Right lobe of liver (tissue), 6 donors: ENCODE data around the gene IL18RAP. TPM values are rescaled to one million over a fixed set of nuclear protein-coding genes. Genes with fewer than 3 reads are reported as not detected.

Experiments
- ATAC-seq, 4 donors: fragments of 200-7000 bp; cut with Tn5 transposase; one replicate each; pipeline ENCODE4 v1.9.1; 2020; ENCODE audit warnings: mild to moderate bottlenecking in 4 of 4, moderate library complexity in 4 of 4
- DNase-seq, 3 donors: peaks; one replicate each; pipeline ENCODE4 v3.0.0-alpha.2; 2020
- H3K27ac ChIP-seq, 3 donors: fragments of 200-600 bp; one replicate each; pipeline ENCODE4 v1.8.0; 2022
- H3K27me3 ChIP-seq, 2 donors: fragments of 200-600 bp; one replicate each; pipeline ENCODE4 v1.8.0; 2022
- H3K36me3 ChIP-seq, 4 donors: fragments of 200-600 bp; sonication (generic) in 1 of 4; one replicate each; pipeline versions ENCODE4 v1.5.1 to v1.8.0; 2017 to 2022; ENCODE audit warnings: control low read depth in 1 of 4
- H3K4me1 ChIP-seq, 4 donors: fragments of 200-600 bp; sonication (generic) in 1 of 4; one replicate each; pipeline versions ENCODE4 v1.5.1 to v1.8.0; 2017 to 2022; ENCODE audit warnings: control low read depth in 1 of 4
- H3K4me3 ChIP-seq, 3 donors: fragments of 200-600 bp; one replicate each; pipeline ENCODE4 v1.8.0; 2022
- H3K9me3 ChIP-seq, 4 donors: fragments of 200-600 bp; sonication (generic) in 1 of 4; one replicate each; pipeline versions ENCODE4 v1.5.1 to v1.8.0; 2017 to 2022; ENCODE audit warnings: control low read depth in 1 of 4
- CTCF ChIP-seq, 4 donors: fragments of 200-600 bp in 3 of 4; fragments of 450-650 bp in 1 of 4; IDR thresholded peaks; one replicate each; pipeline versions ENCODE4 v1.5.1 to v1.8.0; 2016 to 2022; ENCODE audit warnings: antibody characterized with exemption in 4 of 4, mild to moderate bottlenecking in 2 of 4
- POLR2A ChIP-seq: fragments of 450-650 bp; IDR thresholded peaks from one replicate; pipeline ENCODE4 v1.6.1; 2017; ENCODE audit warnings: antibody characterized with exemption, mild to moderate bottlenecking
- WGBS: methylation state at CpG from one replicate; pipeline ENCODE4 v1.1.6; 2018; ENCODE audit warnings: low coverage, low lambda C conversion rate; ENCODE audit not compliant: insufficient coverage; ENCODE audit errors: missing lambda C conversion rate; 5-methylcytosine and 5-hydroxymethylcytosine counted together
- intact Hi-C, 2 donors: fragments of 100-400 bp; cut with DNase I; formaldehyde crosslinking; loops; one replicate each; pipeline versions ENCODE4 v1.11.2 to v1.14.1; 2022
- total RNA-seq, 6 experiments: library from RNA; depleted of rRNA in 2 of 6; stranded (reverse); fragments of >200 nt in 2 of 6; fragmentation: NEBNext Ultra II Directional in 3 of 6; extraction: Animal tissue kit (Norgen Biotek cat#: 25700) in 3 of 6; gene quantifications; one replicate each; pipeline versions ENCODE4 v1.1.0 to v1.2.4, GENCODE V29; 2016 to 2023
- donor health status: DM: no; HTN: yes; CAD: no.
- donor health status: DM: no; HTN: no; CAD: no.
- donor health status: DM: no; HTN: no; CAD: no.
- donor health status: DM: no; HTN: yes; CAD: no.
- donor health status: DM: no; HTN: yes; CAD: no.

Gene IL18RAP
- total RNA-seq, 6 experiments from 2014 or later = 0.22 to 2.7 (median 0.67) TPM

DNA sequence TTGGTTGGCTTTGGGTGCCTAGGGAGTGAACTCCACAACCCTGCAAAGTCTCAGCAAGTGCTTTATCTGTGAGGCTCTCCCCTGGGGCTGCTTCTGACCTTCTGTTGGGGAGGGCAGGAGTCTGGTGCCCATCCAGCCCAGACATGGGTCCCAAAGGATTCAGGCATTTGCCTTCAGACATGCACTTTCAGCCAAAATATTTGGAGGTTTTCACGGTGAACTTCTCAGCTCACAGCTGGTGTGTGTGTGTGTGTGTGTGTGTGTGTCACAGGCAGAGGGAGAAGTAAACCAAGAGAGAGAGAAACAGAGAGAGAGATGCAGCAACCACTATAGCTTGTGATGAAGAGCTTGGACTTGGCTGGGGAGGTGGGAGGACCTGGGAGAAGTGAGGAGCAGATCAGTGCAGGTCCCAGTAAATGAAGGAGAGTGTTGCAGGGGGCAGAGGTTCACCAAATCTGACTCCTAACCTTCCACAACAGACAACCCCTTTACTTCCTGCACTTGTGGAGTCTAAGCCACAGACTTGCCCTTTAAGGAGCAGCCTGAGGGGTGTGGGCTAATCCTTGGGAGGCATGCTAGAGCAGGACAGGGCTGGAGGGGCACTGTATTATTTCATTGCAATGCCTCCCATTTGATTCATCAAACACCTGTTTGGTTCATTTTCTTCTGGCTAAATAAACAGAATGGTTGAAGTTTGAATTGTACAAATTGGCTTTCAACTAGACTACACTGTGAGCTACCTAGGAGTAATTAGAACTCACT is 64.2 kb downstream of the IL18RAP start:
- Histone ChIP-seq H3K4me1 (no peaks in the 10 kb centered on the region), H3K4me3 (no peak overlapping the region), H3K27ac (no peak overlapping the region), H3K36me3 (no peaks in the 10 kb centered on the region), H3K27me3 (no peaks in the 10 kb centered on the region), H3K9me3 (no peaks in the 10 kb centered on the region)
- DNase-seq (no peak), ATAC-seq (no peak)
- 80% methylated on average over 1 of the region's 1 CpG for WGBS
- no peak for TF ChIP-seq CTCF (IDR thresholded peaks at IDR 0.05)
- TF ChIP-seq POLR2A = no peak
- intact Hi-C loops = loop anchor here in 1 of 2 donors (10.0 kb wide), 1 partner anchor 118 kb away; no protein-coding TSS in a partner anchor

GRCh38 chr2:102487761-102488462 is 65.0 kb downstream of the IL18RAP start:
- Histone ChIP-seq H3K27ac (no peak overlapping the region), H3K27me3 (no peaks in the 10 kb centered on the region), H3K9me3 (no peaks in the 10 kb centered on the region), H3K4me1 (no peaks in the 10 kb centered on the region), H3K36me3 (no peaks in the 10 kb centered on the region), H3K4me3 (no peak overlapping the region)
- intact Hi-C loops = loop anchor here in 1 of 2 donors (10.0 kb wide), 1 partner anchor 117 kb away; no protein-coding TSS in a partner anchor
- no peak for DNase-seq
- TF ChIP-seq POLR2A (no peak), CTCF (IDR thresholded peaks at IDR 0.05) (no peak)
- 57% methylated on average over 8 of the region's 8 CpGs for WGBS
- no peak for ATAC-seq

GRCh38 chr2:102489646-102490045 is 66.7 kb downstream of the IL18RAP start:
- H3K36me3 ChIP-seq = no peaks in the 10 kb centered on the region
- TF ChIP-seq POLR2A (no peak), CTCF (IDR thresholded peaks at IDR 0.05) (no peak)
- intact Hi-C loops = loop anchor here in 1 of 2 donors (10.0 kb wide), 1 partner anchor 115 kb away; no protein-coding TSS in a partner anchor
- ATAC-seq (no peak), DNase-seq (no peak)
- no peak overlapping the region for H3K27ac ChIP-seq
- H3K27me3 ChIP-seq = no peaks in the 10 kb centered on the region
- H3K9me3 ChIP-seq = no peaks in the 10 kb centered on the region
- H3K4me3 ChIP-seq = no peak overlapping the region
- no peaks in the 10 kb centered on the region for H3K4me1 ChIP-seq
- 40% methylated on average over 1 of the region's 1 CpG for WGBS

DNA sequence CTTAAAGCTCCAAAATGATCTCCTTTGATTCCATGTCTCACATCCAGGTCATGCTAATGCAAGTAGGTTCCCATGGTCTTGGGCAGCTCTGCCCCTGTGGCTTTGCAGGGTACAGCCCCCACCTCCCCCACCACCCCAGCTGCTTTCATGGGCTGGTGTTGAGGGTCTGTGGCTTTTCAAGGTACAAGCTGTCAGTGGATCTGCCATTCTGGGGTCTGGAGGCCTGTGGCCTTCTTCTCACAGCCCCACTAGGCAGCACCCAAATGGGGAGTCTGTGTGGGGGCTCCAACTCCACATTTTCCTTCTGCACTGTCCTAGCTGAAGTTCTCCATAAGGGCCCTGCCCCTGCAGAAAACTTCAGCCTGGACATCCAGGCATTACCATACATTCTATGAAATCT is 69.0 kb downstream of the IL18RAP start:
- no peak overlapping the region for H3K4me3 ChIP-seq
- H3K27me3 ChIP-seq = no peaks in the 10 kb centered on the region
- H3K36me3 ChIP-seq = no peaks in the 10 kb centered on the region
- H3K4me1 ChIP-seq = no peaks in the 10 kb centered on the region
- TF ChIP-seq CTCF (IDR thresholded peaks at IDR 0.05) = no peak
- H3K27ac ChIP-seq = no peak overlapping the region
- ATAC-seq = no peak
- no peaks in the 10 kb centered on the region for H3K9me3 ChIP-seq
- no peak for DNase-seq
- intact Hi-C loops = no loop called here
